Raji (cell line): ENCODE measurements around the gene SLC5A1.

ENCODE experiments used
- POLR2A ChIP-seq: IDR thresholded peaks from 2 replicates; pipeline ENCODE4 v1.6.1; 2011; ENCODE audit warnings: low read depth, low read length, control low read depth; ENCODE audit not compliant: insufficient read depth

The SLC5A1 gene

GRCh38 chr22:32103658-32104315, 60.7 kb downstream of the SLC5A1 start:
- no peak for TF ChIP-seq POLR2A

GRCh38 chr22:32106930-32107329, 63.9 kb downstream of the SLC5A1 start:
- no peak for TF ChIP-seq POLR2A

GRCh38 chr22:32112380-32112779, 69.3 kb downstream of the SLC5A1 start:
- no peak for TF ChIP-seq POLR2A

DNA sequence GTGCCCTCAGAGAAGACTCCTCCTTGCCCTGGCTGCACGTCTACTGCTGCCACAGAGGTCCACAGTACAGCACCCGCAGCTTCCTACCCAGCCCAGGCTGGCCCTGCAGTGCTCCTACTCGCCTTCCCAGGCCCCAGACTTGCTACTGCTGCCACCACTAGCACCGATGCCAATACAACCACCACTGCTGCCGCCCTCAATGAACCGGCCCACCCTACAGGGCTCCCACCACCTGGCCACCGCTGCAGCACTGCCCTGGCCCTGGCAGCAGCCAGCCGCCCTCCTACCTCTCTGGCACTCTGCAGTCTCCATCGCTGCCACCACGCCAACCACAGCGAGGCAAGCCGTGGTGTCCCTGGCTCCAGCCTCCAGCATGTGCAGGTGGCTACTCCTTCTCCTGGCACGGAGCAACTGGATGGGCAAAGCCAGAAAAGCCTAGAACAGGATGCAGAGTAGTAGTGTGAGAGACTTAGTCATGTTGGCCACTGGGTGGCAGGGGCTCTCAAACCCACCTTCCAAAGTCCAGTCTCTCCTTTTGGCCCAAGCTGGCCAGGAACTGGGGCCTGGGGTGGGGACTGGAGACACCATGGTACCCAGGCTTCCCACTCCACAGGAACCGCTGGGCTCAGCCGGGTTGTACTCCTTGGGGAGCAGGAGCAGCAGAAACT, 76.6 kb downstream of the SLC5A1 start:
- no peak for TF ChIP-seq POLR2A

- TF ChIP-seq POLR2A, result no peak
Measured at GRCh38 chr22:32120603-32121002, 77.5 kb downstream of the SLC5A1 start.

- no peak for TF ChIP-seq POLR2A
Measured at GRCh38 chr22:32122899-32123298, 79.8 kb downstream of the SLC5A1 start.

GRCh38 chr22:32123657-32124056, 80.6 kb downstream of the SLC5A1 start:
- no peak for TF ChIP-seq POLR2A

DNA sequence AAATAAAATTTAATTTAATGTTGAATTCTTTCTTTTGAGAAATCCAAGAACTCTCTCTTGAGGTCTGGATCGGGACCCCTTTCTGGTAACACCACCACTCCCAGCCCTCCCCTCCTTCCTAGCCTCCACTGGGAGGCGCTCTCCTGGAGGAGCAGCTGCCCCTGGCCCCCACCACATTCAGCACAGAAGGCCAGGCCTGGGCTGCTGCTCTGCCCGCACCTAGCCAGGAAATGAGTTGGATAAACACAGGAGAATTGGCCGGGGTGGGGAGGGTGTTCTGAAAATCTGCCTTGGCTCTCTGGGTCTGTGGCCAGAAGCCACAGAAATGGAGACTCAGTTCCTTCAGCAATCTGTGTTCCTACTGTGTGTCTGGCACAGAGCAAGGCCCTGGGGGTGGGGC, 84.8 kb downstream of the SLC5A1 start:
- TF ChIP-seq POLR2A, result no peak

GRCh38 chr22:32130464-32130863, 87.4 kb downstream of the SLC5A1 start:
- TF ChIP-seq POLR2A, result no peak

DNA sequence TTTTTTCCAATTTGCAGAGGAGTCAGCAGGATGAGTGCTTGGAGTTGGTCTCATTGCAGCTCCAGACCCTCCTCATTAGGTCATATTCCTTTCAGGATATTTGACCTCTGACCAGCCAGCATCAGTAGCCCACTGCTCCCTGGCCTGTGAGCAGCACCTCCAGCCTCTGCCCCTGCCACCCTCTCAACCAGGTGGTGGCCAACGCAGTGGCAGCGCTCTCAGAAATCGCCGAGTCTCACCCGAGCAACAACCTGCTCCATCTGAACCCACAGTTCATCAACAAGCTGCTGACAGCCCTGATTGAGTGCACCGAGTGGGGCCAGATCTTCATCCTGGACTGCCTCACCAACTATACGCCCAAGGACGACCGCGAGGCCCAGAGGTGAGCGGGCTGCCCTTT, 89.1 kb downstream of the SLC5A1 start:
- no peak for TF ChIP-seq POLR2A

- no peak for TF ChIP-seq POLR2A
Measured at GRCh38 chr22:32132783-32133182, 89.7 kb downstream of the SLC5A1 start.

DNA sequence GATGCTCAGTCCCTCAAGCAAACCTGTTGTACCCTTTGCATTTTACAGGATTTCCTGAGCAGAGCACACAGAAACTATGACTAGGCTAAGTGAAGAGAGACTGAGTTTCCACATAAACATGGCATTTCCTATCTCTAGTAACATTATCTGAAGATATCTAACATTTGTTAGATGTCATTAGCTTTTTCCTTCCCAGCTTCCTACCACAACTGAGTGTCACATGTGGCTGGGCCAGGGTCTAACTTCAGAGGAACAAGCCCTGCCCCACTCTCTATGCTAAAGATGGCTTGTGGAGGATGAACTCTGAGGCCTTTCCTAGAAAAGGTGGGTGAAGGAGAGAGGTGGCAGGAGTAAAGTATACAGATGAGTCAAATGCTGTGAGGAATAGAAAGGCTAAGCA, 99.5 kb downstream of the SLC5A1 start:
- TF ChIP-seq POLR2A, result no peak

GRCh38 chr22:32144496-32145274, 101.6 kb downstream of the SLC5A1 start:
- TF ChIP-seq POLR2A, result no peak

DNA sequence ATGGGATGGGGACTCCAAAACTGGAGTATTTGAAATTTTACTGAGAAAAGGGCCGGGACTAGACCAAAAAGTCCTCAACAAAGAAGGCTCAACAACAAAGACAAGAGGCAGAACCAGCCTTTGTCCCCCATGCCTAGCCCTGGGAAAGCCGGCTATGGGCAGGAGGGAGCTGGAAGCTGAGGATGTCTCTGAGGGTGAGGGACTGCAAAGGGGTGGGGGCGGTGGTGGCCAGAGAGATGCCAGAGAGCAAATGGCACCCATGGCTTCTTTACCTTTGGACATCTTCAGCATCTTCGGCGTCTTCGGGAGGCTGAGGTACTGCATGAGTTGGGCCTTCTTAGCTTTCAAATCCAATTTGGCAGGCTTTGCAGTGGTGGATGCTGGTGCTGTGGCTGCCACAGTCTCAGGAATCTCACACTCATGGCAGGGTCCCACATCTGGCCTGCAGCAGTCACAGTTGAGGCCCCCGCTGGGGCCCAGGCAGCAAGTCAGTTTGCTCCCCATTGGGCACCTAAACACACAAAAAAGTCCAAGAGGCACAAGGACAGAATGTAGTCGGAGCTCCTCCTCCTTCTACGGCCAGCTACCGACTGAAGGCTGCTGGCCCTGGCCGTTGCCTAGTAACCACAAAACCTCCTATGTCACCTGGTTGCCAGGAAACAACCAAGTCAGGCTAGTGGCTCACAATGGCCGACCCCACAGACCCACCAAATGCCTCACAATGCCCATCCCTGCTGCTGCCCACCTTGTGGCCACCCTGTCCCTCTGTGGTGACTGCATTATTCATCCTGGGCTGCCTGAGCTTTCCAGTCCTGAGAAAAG, 115.9 kb downstream of the SLC5A1 start, which contains the start of gene C22orf42:
Gene C22orf42, minus strand, starts transcription at position 592 of the 822 bp plus-strand sequence. Its CDS starts 88 bp downstream, at position 504.
- no peak for TF ChIP-seq POLR2A
